ENCODE measurements around the gene CNTN1. TPM values are rescaled to one million over a fixed set of nuclear protein-coding genes. Genes with fewer than 3 reads are reported as not detected.

The CNTN1 gene
- polyA plus RNA-seq, 1 donor from 2014 or later = 101 TPM

DNA sequence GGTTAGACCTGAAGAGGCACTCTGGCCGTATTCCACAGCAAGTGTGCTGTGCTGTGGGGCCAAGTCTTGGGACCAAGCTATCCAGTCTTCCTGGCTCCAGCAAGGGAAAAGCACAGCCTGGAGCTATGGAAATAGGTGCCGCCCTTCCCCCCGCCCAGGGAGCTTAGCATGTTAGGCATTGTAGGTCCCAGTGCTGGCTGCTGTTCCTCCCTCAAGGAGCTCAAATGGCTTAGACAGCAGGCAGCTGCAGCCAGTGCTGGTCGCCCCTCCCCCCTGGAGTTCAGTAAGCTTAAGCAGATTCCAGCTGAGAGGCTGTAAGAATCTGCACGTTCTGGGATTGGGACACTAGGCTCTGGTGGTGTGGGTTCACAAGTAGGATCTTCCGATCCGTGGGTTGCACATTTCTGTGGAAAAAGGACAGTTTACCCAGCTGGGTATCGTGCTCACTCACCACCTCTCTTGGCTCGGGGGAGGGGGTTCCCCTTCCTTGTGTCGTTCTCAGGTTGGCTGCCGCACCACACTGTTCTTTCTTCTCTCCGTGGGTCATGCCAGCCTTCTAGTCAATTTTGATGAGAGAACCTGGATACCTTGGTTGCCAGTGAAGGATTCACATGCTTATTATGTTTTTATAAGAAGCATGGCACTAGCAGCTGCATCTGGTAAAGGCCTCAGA, 127.3 kb downstream of the CNTN1 start:
- Histone ChIP-seq H3K4me3 (ENCODE audit: low read length) (no peak overlapping the region), H3K4me2 (ENCODE audit: low read length) (no peak overlapping the region), H3K36me3 (ENCODE audit: insufficient read depth, low read length) (no peaks in the 10 kb centered on the region), H2AFZ (ENCODE audit: low read depth, low read length) (no peak overlapping the region), H3F3A (ENCODE audit: insufficient read depth, low read length, poor library complexity, severe bottlenecking) (peaks cover 4% of the 10 kb centered on the region), H3K9ac (ENCODE audit: low read length) (no peak overlapping the region), H3K9me3 (ENCODE audit: low read length) (peaks cover 2% of the 10 kb centered on the region), H3K9me2 (ENCODE audit: insufficient read depth, low read length) (no peaks in the 10 kb centered on the region), H3K27ac (ENCODE audit: low read length) (no peak overlapping the region), H3K79me2 (replicated peaks; ENCODE audit: insufficient read depth, low read length) (no peaks in the 10 kb centered on the region), H4K20me1 (ENCODE audit: insufficient read depth) (no peaks in the 10 kb centered on the region), H3K27me3 (ENCODE audit: insufficient read depth, low read depth, low read length) (no peaks in the 10 kb centered on the region)
- TF ChIP-seq POLR2AphosphoS5 (IDR thresholded peaks at IDR 0.05) (no peak), EZH2 (IDR thresholded peaks at IDR 0.05; ENCODE audit: borderline replicate concordance, insufficient read depth, low read length, poor library complexity, severe bottlenecking) (no peak), RAD21 (conservative IDR thresholded peaks at IDR 0.05) (no peak), EP300 (conservative IDR thresholded peaks at IDR 0.05; ENCODE audit: poor library complexity, severe bottlenecking) (no peak), TAF1 (IDR thresholded peaks at IDR 0.05; ENCODE audit: low read depth) (no peak), MXI1 (conservative IDR thresholded peaks at IDR 0.05; ENCODE audit: poor library complexity, severe bottlenecking) (no peak), SMC3 (conservative IDR thresholded peaks at IDR 0.05; ENCODE audit: poor library complexity) (no peak)
- TF ChIP-seq, protein P1, sequence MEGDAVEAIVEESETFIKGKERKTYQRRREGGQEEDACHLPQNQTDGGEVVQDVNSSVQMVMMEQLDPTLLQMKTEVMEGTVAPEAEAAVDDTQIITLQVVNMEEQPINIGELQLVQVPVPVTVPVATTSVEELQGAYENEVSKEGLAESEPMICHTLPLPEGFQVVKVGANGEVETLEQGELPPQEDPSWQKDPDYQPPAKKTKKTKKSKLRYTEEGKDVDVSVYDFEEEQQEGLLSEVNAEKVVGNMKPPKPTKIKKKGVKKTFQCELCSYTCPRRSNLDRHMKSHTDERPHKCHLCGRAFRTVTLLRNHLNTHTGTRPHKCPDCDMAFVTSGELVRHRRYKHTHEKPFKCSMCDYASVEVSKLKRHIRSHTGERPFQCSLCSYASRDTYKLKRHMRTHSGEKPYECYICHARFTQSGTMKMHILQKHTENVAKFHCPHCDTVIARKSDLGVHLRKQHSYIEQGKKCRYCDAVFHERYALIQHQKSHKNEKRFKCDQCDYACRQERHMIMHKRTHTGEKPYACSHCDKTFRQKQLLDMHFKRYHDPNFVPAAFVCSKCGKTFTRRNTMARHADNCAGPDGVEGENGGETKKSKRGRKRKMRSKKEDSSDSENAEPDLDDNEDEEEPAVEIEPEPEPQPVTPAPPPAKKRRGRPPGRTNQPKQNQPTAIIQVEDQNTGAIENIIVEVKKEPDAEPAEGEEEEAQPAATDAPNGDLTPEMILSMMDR (IDR thresholded peaks at IDR 0.05; ENCODE audit: poor library complexity, severe bottlenecking) = no peak
- TF ChIP-seq, protein P2, sequence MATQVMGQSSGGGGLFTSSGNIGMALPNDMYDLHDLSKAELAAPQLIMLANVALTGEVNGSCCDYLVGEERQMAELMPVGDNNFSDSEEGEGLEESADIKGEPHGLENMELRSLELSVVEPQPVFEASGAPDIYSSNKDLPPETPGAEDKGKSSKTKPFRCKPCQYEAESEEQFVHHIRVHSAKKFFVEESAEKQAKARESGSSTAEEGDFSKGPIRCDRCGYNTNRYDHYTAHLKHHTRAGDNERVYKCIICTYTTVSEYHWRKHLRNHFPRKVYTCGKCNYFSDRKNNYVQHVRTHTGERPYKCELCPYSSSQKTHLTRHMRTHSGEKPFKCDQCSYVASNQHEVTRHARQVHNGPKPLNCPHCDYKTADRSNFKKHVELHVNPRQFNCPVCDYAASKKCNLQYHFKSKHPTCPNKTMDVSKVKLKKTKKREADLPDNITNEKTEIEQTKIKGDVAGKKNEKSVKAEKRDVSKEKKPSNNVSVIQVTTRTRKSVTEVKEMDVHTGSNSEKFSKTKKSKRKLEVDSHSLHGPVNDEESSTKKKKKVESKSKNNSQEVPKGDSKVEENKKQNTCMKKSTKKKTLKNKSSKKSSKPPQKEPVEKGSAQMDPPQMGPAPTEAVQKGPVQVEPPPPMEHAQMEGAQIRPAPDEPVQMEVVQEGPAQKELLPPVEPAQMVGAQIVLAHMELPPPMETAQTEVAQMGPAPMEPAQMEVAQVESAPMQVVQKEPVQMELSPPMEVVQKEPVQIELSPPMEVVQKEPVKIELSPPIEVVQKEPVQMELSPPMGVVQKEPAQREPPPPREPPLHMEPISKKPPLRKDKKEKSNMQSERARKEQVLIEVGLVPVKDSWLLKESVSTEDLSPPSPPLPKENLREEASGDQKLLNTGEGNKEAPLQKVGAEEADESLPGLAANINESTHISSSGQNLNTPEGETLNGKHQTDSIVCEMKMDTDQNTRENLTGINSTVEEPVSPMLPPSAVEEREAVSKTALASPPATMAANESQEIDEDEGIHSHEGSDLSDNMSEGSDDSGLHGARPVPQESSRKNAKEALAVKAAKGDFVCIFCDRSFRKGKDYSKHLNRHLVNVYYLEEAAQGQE (IDR thresholded peaks at IDR 0.05; ENCODE audit: borderline replicate concordance) = no peak

DNA sequence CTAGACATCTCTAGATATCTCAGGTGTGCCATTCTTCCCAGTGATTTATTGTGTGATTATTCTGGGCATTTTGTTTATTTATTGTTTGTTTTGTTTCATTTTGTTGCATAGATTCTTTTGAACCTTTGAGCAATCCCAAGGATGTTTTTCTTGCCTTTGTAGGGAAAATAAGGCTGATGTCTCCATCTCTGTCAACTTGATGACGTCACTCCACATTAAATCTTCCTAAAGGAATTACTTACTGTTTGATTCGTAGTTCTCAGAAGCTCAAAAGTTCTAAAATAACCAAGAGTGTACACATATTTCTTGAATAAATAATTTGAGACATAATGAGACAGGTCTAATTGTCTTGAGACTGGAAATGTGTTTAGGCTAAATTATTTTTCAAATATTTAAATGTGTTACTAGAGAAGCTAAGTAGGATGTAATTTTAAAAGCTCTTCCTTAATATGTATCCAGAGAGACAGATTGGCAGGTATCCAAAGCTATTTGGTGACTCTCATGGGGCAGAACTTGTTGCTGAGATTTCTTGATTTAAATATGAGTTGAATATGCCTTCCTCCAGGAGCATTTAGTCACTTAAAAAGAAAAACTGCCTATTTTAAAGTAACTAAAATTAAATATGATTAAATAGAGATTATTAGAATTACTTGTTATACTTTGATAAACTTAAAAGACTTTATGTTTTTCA, 128.7 kb downstream of the CNTN1 start:
- Histone ChIP-seq H3K4me2 (ENCODE audit: low read length) (no peak overlapping the region), H3K27me3 (ENCODE audit: insufficient read depth, low read depth, low read length) (no peaks in the 10 kb centered on the region), H3F3A (ENCODE audit: insufficient read depth, low read length, poor library complexity, severe bottlenecking) (peaks cover 4% of the 10 kb centered on the region), H3K36me3 (ENCODE audit: insufficient read depth, low read length) (no peaks in the 10 kb centered on the region), H3K79me2 (replicated peaks; ENCODE audit: insufficient read depth, low read length) (no peaks in the 10 kb centered on the region), H4K20me1 (ENCODE audit: insufficient read depth) (no peaks in the 10 kb centered on the region), H3K9me3 (ENCODE audit: low read length) (peaks cover 2% of the 10 kb centered on the region), H3K4me3 (ENCODE audit: low read length) (no peak overlapping the region), H3K27ac (ENCODE audit: low read length) (no peak overlapping the region), H2AFZ (ENCODE audit: low read depth, low read length) (no peak overlapping the region), H3K9me2 (ENCODE audit: insufficient read depth, low read length) (no peaks in the 10 kb centered on the region), H3K9ac (ENCODE audit: low read length) (no peak overlapping the region)
- TF ChIP-seq SMC3 (conservative IDR thresholded peaks at IDR 0.05; ENCODE audit: poor library complexity) (no peak), POLR2AphosphoS5 (IDR thresholded peaks at IDR 0.05) (no peak), MXI1 (conservative IDR thresholded peaks at IDR 0.05; ENCODE audit: poor library complexity, severe bottlenecking) (no peak), TAF1 (IDR thresholded peaks at IDR 0.05; ENCODE audit: low read depth) (no peak), RAD21 (conservative IDR thresholded peaks at IDR 0.05) (no peak), EZH2 (IDR thresholded peaks at IDR 0.05; ENCODE audit: borderline replicate concordance, insufficient read depth, low read length, poor library complexity, severe bottlenecking) (no peak), EP300 (conservative IDR thresholded peaks at IDR 0.05; ENCODE audit: poor library complexity, severe bottlenecking) (no peak)
- TF ChIP-seq, protein P1 (IDR thresholded peaks at IDR 0.05; ENCODE audit: poor library complexity, severe bottlenecking) = no peak
- TF ChIP-seq, protein P2 (IDR thresholded peaks at IDR 0.05; ENCODE audit: borderline replicate concordance) = no peak

Data from neural cell (in vitro differentiated cells).